Fibroblast of the aortic adventitia (primary cell): Measurements from ENCODE around the gene VPS37B. TPM values are rescaled to one million over a fixed set of nuclear protein-coding genes. Genes with fewer than 3 reads are reported as not detected.
"Not testable (repeated sequence)": the region's sequence is repeated elsewhere in the genome, so short reads cannot be mapped to it uniquely, and the experiment has no call there.

Experiments used
- DNase-seq: peaks from one replicate; pipeline ENCODE4 v3.0.0-alpha.2; 2010; ENCODE audit warnings: low read depth
- H3K4me3 ChIP-seq: 2 replicates; pipeline ENCODE4 v1.5.1; 2011; ENCODE audit warnings: low read depth, mild to moderate bottlenecking, control low read depth, low read length, moderate library complexity
- CTCF ChIP-seq: IDR thresholded peaks from 2 replicates; pipeline ENCODE4 v1.5.1; 2011; ENCODE audit warnings: mild to moderate bottlenecking, low read length, control low read depth, inconsistent platforms; ENCODE audit not compliant: insufficient read depth
- total RNA-seq: library from RNA; depleted of rRNA; stranded (reverse); fragments of >200 nt; gene quantifications from 2 replicates; pipeline ENCODE4 v1.2.3, GENCODE V29; 2012; ENCODE audit warnings: low replicate concordance

Gene VPS37B
- 12.5 and 17.8 TPM in 2 replicates for total RNA-seq

- H3K4me3 ChIP-seq: peak within 1 kb of the TSS; percentile 91
- DNase-seq: peak; percentile 79
- no peak for TF ChIP-seq CTCF
These were observed at the start of gene VPS37B for GRCh38 chr12:122895704-122896636. Gene VPS37B, minus strand, starts transcription at chr12:122896124. Its CDS starts 62 bp downstream, at chr12:122896062.

- DNase-seq: no peak
- no peak for TF ChIP-seq CTCF
- no peak overlapping the region for H3K4me3 ChIP-seq
These were observed 49.0 kb upstream of the VPS37B start for GRCh38 chr12:122944605-122945592.

- no peak for DNase-seq
- TF ChIP-seq CTCF: no peak
- H3K4me3 ChIP-seq: no peak overlapping the region
These were observed 47.3 kb upstream of the VPS37B start for GRCh38 chr12:122943196-122943595.

- DNase-seq: no peak
- no peak for TF ChIP-seq CTCF
These were observed 46.7 kb upstream of the VPS37B start for GRCh38 chr12:122942637-122943036.

GRCh38 chr12:122941351-122941750, 45.4 kb upstream of the VPS37B start:
- DNase-seq: peak; percentile 62
- H3K4me3 ChIP-seq: not testable (repeated sequence)

More at GRCh38 chr12:122942637-122943036, 46.7 kb upstream of the VPS37B start:
- H3K4me3 ChIP-seq: no peak overlapping the region

- H3K4me3 ChIP-seq: no peak overlapping the region
- TF ChIP-seq CTCF: no peak
- DNase-seq: no peak
These were observed 43.2 kb upstream of the VPS37B start for GRCh38 chr12:122939125-122939524.
